Caco-2 (cell line): Measurements from ENCODE around the gene EVI2B. TPM values are rescaled to one million over a fixed set of nuclear protein-coding genes. Genes with fewer than 3 reads are reported as not detected.

Experiments used
- BruUV-seq: library from RNA; stranded (reverse); fragments of 400-500 nt; replicated peaks from 2 replicates; lab custom pipeline; 2021; lab: Mats Ljungman, UMichigan
- CTCF ChIA-PET: fragments of 300-600 bp; sonication (Branson Sonifier 250); formaldehyde crosslinking; loops from one replicate; lab custom pipeline; 2022; ENCODE audit warnings: antibody characterized with exemption; lab: Charles Lee
- POLR2A ChIA-PET: fragments of 300-600 bp; sonication (Branson Sonifier 250); formaldehyde crosslinking; loops from one replicate; lab custom pipeline; 2022; ENCODE audit warnings: antibody characterized with exemption; lab: Charles Lee
- DNase-seq, 2 experiments: peaks; one replicate each; pipeline versions ENCODE4 v3.0.0 to v3.0.0-alpha.2; 2020 to 2022
- H3K27me3 ChIP-seq: replicated peaks from 2 replicates; pipeline ENCODE4 v1.6.0; 2011; ENCODE audit warnings: low read length; ENCODE audit not compliant: control insufficient read depth, insufficient read depth
- H3K36me3 ChIP-seq: 2 replicates; pipeline ENCODE4 v1.5.1; 2011; ENCODE audit warnings: low read length; ENCODE audit not compliant: control insufficient read depth, insufficient read depth
- H3K4me1 ChIP-seq: fragments of 250-450 bp; sonication (Bioruptor Pico); 2 replicates; pipeline ENCODE4 v1.5.1; 2020; ENCODE audit warnings: mild to moderate bottlenecking
- H3K4me3 ChIP-seq: 2 replicates; pipeline ENCODE4 v1.5.1; 2011; ENCODE audit warnings: low read depth, mild to moderate bottlenecking, control low read depth, low read length
- H3K9me3 ChIP-seq: fragments of 250-450 bp; sonication (Bioruptor Pico); 2 replicates; pipeline ENCODE4 v1.5.1; 2020; ENCODE audit warnings: mild to moderate bottlenecking, moderate library complexity
- H3K27ac Mint-ChIP-seq: one replicate; pipeline ENCODE4 v1.8.0; 2022; ENCODE audit warnings: mixed read lengths; ENCODE audit not compliant: unreplicated experiment
- H3K27me3 Mint-ChIP-seq: one replicate; pipeline ENCODE4 v1.8.0; 2022; ENCODE audit warnings: mixed read lengths; ENCODE audit not compliant: insufficient read depth, unreplicated experiment
- H3K36me3 Mint-ChIP-seq: one replicate; pipeline ENCODE4 v1.8.0; 2022; ENCODE audit warnings: mild to moderate bottlenecking, mixed read lengths; ENCODE audit not compliant: insufficient read depth, unreplicated experiment
- H3K4me1 Mint-ChIP-seq: one replicate; pipeline ENCODE4 v1.8.0; 2022; ENCODE audit warnings: low read depth, mixed read lengths; ENCODE audit not compliant: unreplicated experiment
- H3K4me3 Mint-ChIP-seq: one replicate; pipeline ENCODE4 v1.8.0; 2022; ENCODE audit warnings: mild to moderate bottlenecking, moderate library complexity, mixed read lengths; ENCODE audit not compliant: unreplicated experiment
- H3K9me3 Mint-ChIP-seq: one replicate; pipeline ENCODE4 v1.8.0; 2022; ENCODE audit warnings: mixed read lengths; ENCODE audit not compliant: unreplicated experiment
- intact Hi-C: fragments of 100-400 bp; cut with micrococcal nuclease; formaldehyde crosslinking; loops from one replicate; pipeline ENCODE4 v1.10.0; 2022; ENCODE audit not compliant: unreplicated experiment
- total RNA-seq: library from RNA; stranded (reverse); gene quantifications from 2 replicates; pipeline ENCODE4 v1.2.3, GENCODE V29; 2022
- TF ChIP-seq, protein P1 (sequence below), 2 experiments: fragments of 200-600 bp in 1 of 2; IDR thresholded peaks; 1 replicate in 1 of 2; 2 replicates in 1 of 2; pipeline versions ENCODE4 v1.5.1 to v1.8.0; 2011 to 2022; ENCODE audit warnings: antibody characterized with exemption in 1 of 2, control low read depth in 1 of 2, inconsistent platforms in 1 of 2, low read depth in 1 of 2, low read length in 1 of 2, mild to moderate bottlenecking in 1 of 2, moderate library complexity in 1 of 2; ENCODE audit not compliant: insufficient read depth in 1 of 2, severe bottlenecking in 1 of 2, unreplicated experiment in 1 of 2

EVI2B gene
- total RNA-seq, 1 experiment from 2014 or later: not detected

- no peak for DNase-seq
- no peak within 1 kb of the TSS for H3K27ac Mint-ChIP-seq
- TF ChIP-seq, protein P1, sequence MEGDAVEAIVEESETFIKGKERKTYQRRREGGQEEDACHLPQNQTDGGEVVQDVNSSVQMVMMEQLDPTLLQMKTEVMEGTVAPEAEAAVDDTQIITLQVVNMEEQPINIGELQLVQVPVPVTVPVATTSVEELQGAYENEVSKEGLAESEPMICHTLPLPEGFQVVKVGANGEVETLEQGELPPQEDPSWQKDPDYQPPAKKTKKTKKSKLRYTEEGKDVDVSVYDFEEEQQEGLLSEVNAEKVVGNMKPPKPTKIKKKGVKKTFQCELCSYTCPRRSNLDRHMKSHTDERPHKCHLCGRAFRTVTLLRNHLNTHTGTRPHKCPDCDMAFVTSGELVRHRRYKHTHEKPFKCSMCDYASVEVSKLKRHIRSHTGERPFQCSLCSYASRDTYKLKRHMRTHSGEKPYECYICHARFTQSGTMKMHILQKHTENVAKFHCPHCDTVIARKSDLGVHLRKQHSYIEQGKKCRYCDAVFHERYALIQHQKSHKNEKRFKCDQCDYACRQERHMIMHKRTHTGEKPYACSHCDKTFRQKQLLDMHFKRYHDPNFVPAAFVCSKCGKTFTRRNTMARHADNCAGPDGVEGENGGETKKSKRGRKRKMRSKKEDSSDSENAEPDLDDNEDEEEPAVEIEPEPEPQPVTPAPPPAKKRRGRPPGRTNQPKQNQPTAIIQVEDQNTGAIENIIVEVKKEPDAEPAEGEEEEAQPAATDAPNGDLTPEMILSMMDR (IDR thresholded peaks at IDR 0.05; ENCODE audit: insufficient read depth in 1 of 2, low read depth in 1 of 2, low read length in 1 of 2, severe bottlenecking in 1 of 2, unreplicated experiment in 1 of 2): no peak
- Histone ChIP-seq H3K27me3 (no peaks in the 10 kb centered on the region), H3K4me3 (no peak within 1 kb of the TSS), H3K36me3 (no peaks in the 10 kb centered on the region; the same call in 1 of the 2 replicates), H3K9me3 (no peaks in the 10 kb centered on the region), H3K4me1 (no peaks in the 10 kb centered on the region)
- H3K36me3 Mint-ChIP-seq: peaks cover 8% of the 10 kb centered on the region
- intact Hi-C loops: no loop called here
- no peaks in the 10 kb centered on the region for H3K9me3 Mint-ChIP-seq
- no peaks in the 10 kb centered on the region for H3K27me3 Mint-ChIP-seq
- no peak within 1 kb of the TSS for H3K4me3 Mint-ChIP-seq
- H3K4me1 Mint-ChIP-seq: peaks cover 9% of the 10 kb centered on the region
- POLR2A ChIA-PET: no interaction called here
- CTCF ChIA-PET: no interaction called here
- BruUV-seq: no TSS peak
These were observed 7.6 kb upstream of the EVI2B start, which contains the start of gene EVI2A for GRCh38 chr17:31321481-31321880. Gene EVI2A, minus strand, starts transcription at chr17:31321622. Its CDS starts 2,609 bp downstream, at chr17:31319013.

DNA sequence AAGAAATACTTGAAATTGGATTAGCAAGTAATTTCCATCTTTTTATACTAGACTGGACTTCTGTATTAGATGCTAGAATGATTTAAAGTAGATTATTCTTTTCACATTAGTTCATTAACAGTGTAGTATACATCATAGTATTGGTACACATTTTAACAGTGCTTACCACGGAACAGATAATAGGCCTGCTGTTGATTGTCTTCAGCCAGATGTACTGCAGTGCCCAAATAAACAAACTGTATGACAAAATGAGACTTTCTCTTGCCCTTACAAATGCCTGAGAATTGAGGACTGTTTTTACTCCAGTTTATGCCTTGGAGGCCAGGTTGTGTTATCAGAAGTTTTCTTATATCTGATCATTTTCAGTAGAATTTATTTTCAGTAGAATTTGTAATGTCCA is 6.9 kb upstream of the EVI2B start:
- H3K4me1 ChIP-seq: no peaks in the 10 kb centered on the region
- no TSS peak for BruUV-seq
- Mint-ChIP-seq H3K9me3 (no peaks in the 10 kb centered on the region), H3K4me1 (peaks cover 9% of the 10 kb centered on the region), H3K27ac (no peak overlapping the region), H3K36me3 (peaks cover 1% of the 10 kb centered on the region), H3K27me3 (no peaks in the 10 kb centered on the region), H3K4me3 (no peak overlapping the region)
- no peak overlapping the region for H3K4me3 ChIP-seq
- ChIA-PET POLR2A (no interaction called here), CTCF (no interaction called here)
- DNase-seq: no peak
- TF ChIP-seq, protein P1 (IDR thresholded peaks at IDR 0.05; ENCODE audit: insufficient read depth in 1 of 2, low read depth in 1 of 2, low read length in 1 of 2, severe bottlenecking in 1 of 2, unreplicated experiment in 1 of 2): no peak
- no peaks in the 10 kb centered on the region; the same call in 1 of the 2 replicates for H3K36me3 ChIP-seq
- intact Hi-C loops: no loop called here
- H3K9me3 ChIP-seq: no peaks in the 10 kb centered on the region
- H3K27me3 ChIP-seq: no peaks in the 10 kb centered on the region

GRCh38 chr17:31320241-31320640 is 6.4 kb upstream of the EVI2B start:
- no TSS peak for BruUV-seq
- no peaks in the 10 kb centered on the region for H3K4me1 ChIP-seq
- Mint-ChIP-seq H3K27me3 (no peaks in the 10 kb centered on the region), H3K27ac (no peak overlapping the region), H3K9me3 (no peaks in the 10 kb centered on the region), H3K4me3 (no peak overlapping the region), H3K4me1 (peaks cover 9% of the 10 kb centered on the region), H3K36me3 (no peaks in the 10 kb centered on the region)
- H3K9me3 ChIP-seq: no peaks in the 10 kb centered on the region
- DNase-seq: no peak
- POLR2A ChIA-PET: no interaction called here
- TF ChIP-seq, protein P1 (IDR thresholded peaks at IDR 0.05; ENCODE audit: insufficient read depth in 1 of 2, low read depth in 1 of 2, low read length in 1 of 2, severe bottlenecking in 1 of 2, unreplicated experiment in 1 of 2): no peak
- no peaks in the 10 kb centered on the region; the same call in 1 of the 2 replicates for H3K36me3 ChIP-seq
- no peak overlapping the region for H3K4me3 ChIP-seq
- intact Hi-C loops: no loop called here
- CTCF ChIA-PET: no interaction called here
- no peaks in the 10 kb centered on the region for H3K27me3 ChIP-seq
